ENCODE data around the gene RFC2. TPM values are rescaled to one million over a fixed set of nuclear protein-coding genes. Genes with fewer than 3 reads are reported as not detected.

Gene RFC2
- total RNA-seq, 2 donors from 2014 or later, result 56.7 to 71.6 TPM

DNA sequence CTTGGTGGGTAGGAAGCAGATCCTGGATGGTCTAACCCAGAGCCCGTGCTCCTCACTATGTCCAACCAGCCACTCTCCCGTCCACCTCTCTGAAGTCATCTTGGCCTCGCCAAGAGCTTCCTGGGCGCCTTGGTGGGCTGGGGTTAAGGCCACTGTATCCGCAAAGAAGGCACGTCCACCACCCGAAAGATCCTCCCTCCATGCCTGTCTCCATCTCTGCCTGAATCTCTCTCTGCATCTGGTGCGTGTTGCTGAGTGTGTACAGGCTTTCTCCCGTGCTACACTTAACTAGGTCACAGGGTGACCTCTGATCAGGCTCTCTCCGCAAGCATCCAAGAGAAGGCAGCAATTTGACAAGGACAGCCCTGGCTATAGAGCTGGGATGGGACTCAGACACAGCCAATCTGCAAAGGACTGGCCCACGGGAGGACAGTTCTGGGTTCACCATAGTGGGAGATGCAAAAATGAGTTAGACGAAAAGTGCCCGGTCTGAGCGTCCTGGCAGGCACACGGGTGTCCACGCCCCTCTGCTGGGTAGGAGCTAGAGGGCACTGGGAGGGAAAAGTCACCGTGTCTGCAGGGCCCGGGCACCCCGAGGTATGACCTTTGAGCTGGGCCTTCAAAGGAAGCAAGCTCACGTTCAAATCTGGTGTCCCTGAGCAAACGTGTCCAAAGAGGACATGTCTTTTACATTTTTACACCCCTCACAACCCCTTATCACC is 9.4 kb upstream of the RFC2 start:
- no peak overlapping the region for H3K4me3 ChIP-seq (ENCODE audit: low read length)
- Mint-ChIP-seq H3K4me3 (no peak overlapping the region), H3K9me3 (no peaks in the 10 kb centered on the region), H3K36me3 (ENCODE audit: low read depth) (no peaks in the 10 kb centered on the region), H3K27ac (no peak overlapping the region), H3K27me3 (ENCODE audit: insufficient read depth) (no peaks in the 10 kb centered on the region), H3K4me1 (peaks cover 6% of the 10 kb centered on the region)
- H3K27me3 ChIP-seq (ENCODE audit: control insufficient read depth, insufficient read depth, low read length, poor library complexity, severe bottlenecking), result no peaks in the 10 kb centered on the region
- H3K4me1 ChIP-seq (ENCODE audit: control insufficient read depth, insufficient read depth, low read length), result no peaks in the 10 kb centered on the region
- no peak for DNase-seq
- 91% methylated on average over 17 to 21 of the region's 21 CpGs for WGBS, 2 experiments (ENCODE audit: insufficient coverage in 1 of 2, insufficient read length in 1 of 2)
- TF ChIP-seq, protein P1, sequence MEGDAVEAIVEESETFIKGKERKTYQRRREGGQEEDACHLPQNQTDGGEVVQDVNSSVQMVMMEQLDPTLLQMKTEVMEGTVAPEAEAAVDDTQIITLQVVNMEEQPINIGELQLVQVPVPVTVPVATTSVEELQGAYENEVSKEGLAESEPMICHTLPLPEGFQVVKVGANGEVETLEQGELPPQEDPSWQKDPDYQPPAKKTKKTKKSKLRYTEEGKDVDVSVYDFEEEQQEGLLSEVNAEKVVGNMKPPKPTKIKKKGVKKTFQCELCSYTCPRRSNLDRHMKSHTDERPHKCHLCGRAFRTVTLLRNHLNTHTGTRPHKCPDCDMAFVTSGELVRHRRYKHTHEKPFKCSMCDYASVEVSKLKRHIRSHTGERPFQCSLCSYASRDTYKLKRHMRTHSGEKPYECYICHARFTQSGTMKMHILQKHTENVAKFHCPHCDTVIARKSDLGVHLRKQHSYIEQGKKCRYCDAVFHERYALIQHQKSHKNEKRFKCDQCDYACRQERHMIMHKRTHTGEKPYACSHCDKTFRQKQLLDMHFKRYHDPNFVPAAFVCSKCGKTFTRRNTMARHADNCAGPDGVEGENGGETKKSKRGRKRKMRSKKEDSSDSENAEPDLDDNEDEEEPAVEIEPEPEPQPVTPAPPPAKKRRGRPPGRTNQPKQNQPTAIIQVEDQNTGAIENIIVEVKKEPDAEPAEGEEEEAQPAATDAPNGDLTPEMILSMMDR (conservative IDR thresholded peaks at IDR 0.05), result no peak
- H3K9me3 ChIP-seq (ENCODE audit: control insufficient read depth, low read length), result no peaks in the 10 kb centered on the region
- H3K9ac ChIP-seq (ENCODE audit: extremely low read depth, low read length, poor library complexity, severe bottlenecking), result no peak overlapping the region
- no peaks in the 10 kb centered on the region for H3K36me3 ChIP-seq (ENCODE audit: control insufficient read depth, insufficient read depth, low read length)
- no peak overlapping the region for H3K27ac ChIP-seq (ENCODE audit: low read depth, low read length)

DNA sequence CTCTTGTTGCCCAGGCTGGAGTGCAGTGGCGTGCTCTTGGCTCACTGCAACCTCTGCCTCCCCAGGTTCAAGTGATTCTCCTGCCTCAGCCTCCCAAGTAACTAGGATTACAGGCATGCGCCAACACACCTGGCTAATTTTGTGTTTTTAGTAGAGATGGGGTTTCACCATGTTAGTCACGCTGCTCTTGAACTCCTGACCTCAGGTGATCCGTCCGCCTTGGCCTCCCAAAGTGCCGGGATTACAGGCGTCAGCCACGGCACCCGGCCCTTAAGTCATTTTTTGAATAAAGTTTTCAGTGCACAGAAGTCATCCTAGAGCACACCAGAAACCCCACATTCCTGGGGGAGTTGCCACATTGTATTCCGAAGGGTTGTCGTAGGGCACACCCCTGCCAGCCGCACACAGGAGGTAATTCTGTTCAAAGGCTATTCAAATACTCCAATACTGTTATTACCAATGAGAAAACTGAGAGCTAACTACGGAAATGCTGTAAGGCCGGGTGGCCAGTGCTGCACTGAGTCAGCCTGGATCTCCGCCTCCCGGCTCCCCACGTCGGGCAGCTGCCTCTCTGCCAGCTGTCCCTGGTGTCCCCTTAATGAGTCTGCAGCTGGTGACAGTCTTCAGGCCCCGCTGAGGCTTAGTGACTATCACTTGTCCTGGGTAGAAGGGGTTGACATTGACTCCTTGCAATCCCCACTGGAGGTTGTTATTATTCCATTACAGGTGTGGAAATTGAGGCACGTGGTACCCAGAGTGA is 8.6 kb upstream of the RFC2 start:
- Mint-ChIP-seq H3K4me3 (no peak overlapping the region), H3K27ac (no peak overlapping the region), H3K9me3 (no peaks in the 10 kb centered on the region), H3K36me3 (ENCODE audit: low read depth) (no peaks in the 10 kb centered on the region), H3K4me1 (no peaks in the 10 kb centered on the region), H3K27me3 (ENCODE audit: insufficient read depth) (no peaks in the 10 kb centered on the region)
- Histone ChIP-seq H3K36me3 (ENCODE audit: control insufficient read depth, insufficient read depth, low read length) (no peaks in the 10 kb centered on the region), H3K27ac (ENCODE audit: low read depth, low read length) (no peak overlapping the region), H3K9ac (ENCODE audit: extremely low read depth, low read length, poor library complexity, severe bottlenecking) (no peak overlapping the region), H3K4me3 (ENCODE audit: low read length) (no peak overlapping the region), H3K9me3 (ENCODE audit: control insufficient read depth, low read length) (no peaks in the 10 kb centered on the region), H3K4me1 (ENCODE audit: control insufficient read depth, insufficient read depth, low read length) (no peaks in the 10 kb centered on the region), H3K27me3 (ENCODE audit: control insufficient read depth, insufficient read depth, low read length, poor library complexity, severe bottlenecking) (no peaks in the 10 kb centered on the region)
- TF ChIP-seq, protein P1 (conservative IDR thresholded peaks at IDR 0.05), result no peak
- WGBS, 2 experiments (ENCODE audit: insufficient coverage in 1 of 2, insufficient read length in 1 of 2), result 89 to 90% methylated on average over 18 to 20 of the region's 20 CpGs
- no peak for DNase-seq

- Histone ChIP-seq H3K4me3 (ENCODE audit: low read length) (no peak overlapping the region), H3K27ac (ENCODE audit: low read depth, low read length) (no peak overlapping the region), H3K9me3 (ENCODE audit: control insufficient read depth, low read length) (no peaks in the 10 kb centered on the region), H3K36me3 (ENCODE audit: control insufficient read depth, insufficient read depth, low read length) (no peaks in the 10 kb centered on the region), H3K27me3 (ENCODE audit: control insufficient read depth, insufficient read depth, low read length, poor library complexity, severe bottlenecking) (no peaks in the 10 kb centered on the region), H3K9ac (ENCODE audit: extremely low read depth, low read length, poor library complexity, severe bottlenecking) (no peak overlapping the region), H3K4me1 (ENCODE audit: control insufficient read depth, insufficient read depth, low read length) (no peaks in the 10 kb centered on the region)
- no peaks in the 10 kb centered on the region for H3K9me3 Mint-ChIP-seq
- H3K4me3 Mint-ChIP-seq, result no peak overlapping the region
- no peaks in the 10 kb centered on the region for H3K36me3 Mint-ChIP-seq (ENCODE audit: low read depth)
- peak overlapping the region; percentile 26 for H3K27ac Mint-ChIP-seq
- TF ChIP-seq, protein P1 (conservative IDR thresholded peaks at IDR 0.05), result no peak
- H3K27me3 Mint-ChIP-seq (ENCODE audit: insufficient read depth), result no peaks in the 10 kb centered on the region
- H3K4me1 Mint-ChIP-seq, result no peaks in the 10 kb centered on the region
- no peak for DNase-seq
- WGBS, 2 experiments (ENCODE audit: insufficient coverage in 1 of 2, insufficient read length in 1 of 2), result 92 to 95% methylated on average over 5 to 9 of the region's 9 CpGs
These were observed 4.4 kb upstream of the RFC2 start for GRCh38 chr7:74258639-74259038.

Data from endodermal cell (in vitro differentiated cells).